Measurements from ENCODE around the gene RSPH3. TPM values are rescaled to one million over a fixed set of nuclear protein-coding genes. Genes with fewer than 3 reads are reported as not detected.
A peak's percentile ranks its signal among the peaks of the same experiment; 100 is the strongest.
"Not testable (repeated sequence)": the region's sequence is repeated elsewhere in the genome, so short reads cannot be mapped to it uniquely, and the experiment has no call there.

RSPH3 gene
- total RNA-seq, 4 donors from 2014 or later = 1.2 to 9.5 (median 6.1) TPM

GRCh38 chr6:159039885-159040258 lies 39.9 kb upstream of the RSPH3 start:
- no peak for DNase-seq
- intact Hi-C loops (cut with DNase I; ENCODE audit: low total_unique reads) = loop anchor here (10.0 kb wide), 1 partner anchor 65 kb away; no protein-coding TSS in a partner anchor
- H3K36me3 ChIP-seq = no peaks in the 10 kb centered on the region
- H3K4me1 ChIP-seq = no peaks in the 10 kb centered on the region
- H3K4me3 ChIP-seq = no peak overlapping the region
- H3K27ac ChIP-seq = peak overlapping the region; percentile 54 to 62
- TF ChIP-seq CTCF (IDR thresholded peaks at IDR 0.05) (no peak), POLR2A (IDR thresholded peaks at IDR 0.05) (no peak)
- no peaks in the 10 kb centered on the region for H3K9me3 ChIP-seq
- H3K27me3 ChIP-seq = no peaks in the 10 kb centered on the region

DNA sequence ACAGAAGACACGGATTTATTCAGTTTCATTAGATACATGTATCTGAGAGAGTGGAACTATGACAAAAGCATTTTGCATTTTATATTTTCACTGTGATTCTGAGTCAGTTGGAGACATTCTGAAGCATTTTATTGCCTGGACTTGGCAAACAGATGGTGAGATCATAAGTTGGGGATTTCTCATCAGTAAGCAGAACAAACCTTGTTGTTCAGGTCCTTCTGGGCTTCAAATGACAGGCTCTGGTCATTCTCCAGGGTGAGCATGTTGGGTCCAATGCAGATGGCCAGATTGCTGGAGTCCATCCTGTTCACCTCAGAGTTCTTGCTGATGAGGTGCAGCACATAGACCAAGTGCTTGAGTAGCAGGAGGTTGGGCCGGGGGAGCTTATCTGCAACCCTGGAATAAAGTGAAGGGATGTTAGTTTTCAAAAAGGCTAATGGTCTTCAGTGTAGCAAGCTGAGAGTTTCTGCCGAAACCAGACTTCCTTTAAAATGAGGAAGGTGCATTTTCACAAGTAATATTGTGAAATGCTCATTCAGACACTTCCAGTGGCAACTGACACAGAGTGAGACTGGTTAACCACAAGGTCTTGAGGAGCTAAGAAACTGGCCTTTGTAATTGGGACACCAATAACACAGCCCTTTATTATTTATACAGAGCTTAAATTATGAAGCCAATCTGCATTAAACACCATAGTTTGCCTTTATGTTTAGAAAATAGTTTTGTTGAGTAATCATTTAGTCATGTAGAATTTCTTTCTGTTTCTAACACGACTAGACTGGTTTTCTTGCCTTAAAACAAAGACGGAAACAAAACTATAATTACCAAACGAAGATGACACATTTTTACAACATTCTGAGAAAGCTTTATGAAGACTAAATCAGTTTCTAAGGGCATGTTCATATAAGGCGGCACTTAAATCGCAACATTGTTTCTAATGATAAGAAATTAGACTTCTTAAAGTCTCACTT lies 39.2 kb upstream of the RSPH3 start:
- H3K27ac ChIP-seq = peak overlapping the region; percentile 54 to 62
- H3K27me3 ChIP-seq = no peaks in the 10 kb centered on the region
- TF ChIP-seq POLR2A (IDR thresholded peaks at IDR 0.05) = no peak
- H3K4me1 ChIP-seq = no peaks in the 10 kb centered on the region
- no peaks in the 10 kb centered on the region for H3K9me3 ChIP-seq
- H3K36me3 ChIP-seq = no peaks in the 10 kb centered on the region
- intact Hi-C loops (cut with DNase I; ENCODE audit: low total_unique reads) = no loop called here
- no peak overlapping the region for H3K4me3 ChIP-seq
- DNase-seq = peak in 1 of 2 donors; percentile 29

GRCh38 chr6:159038318-159038717 lies 38.3 kb upstream of the RSPH3 start:
- intact Hi-C loops (cut with DNase I; ENCODE audit: low total_unique reads); H3K9me3 ChIP-seq; H3K27me3 ChIP-seq; H3K36me3 ChIP-seq; DNase-seq; H3K4me1 ChIP-seq; H3K4me3 ChIP-seq: not testable (repeated sequence)
- H3K27ac ChIP-seq = peak overlapping the region; percentile 54 to 62

- Histone ChIP-seq H3K27ac (peak overlapping the region; percentile 54 to 62), H3K9me3 (no peaks in the 10 kb centered on the region), H3K36me3 (no peaks in the 10 kb centered on the region), H3K4me1 (no peaks in the 10 kb centered on the region), H3K4me3 (no peak overlapping the region), H3K27me3 (no peaks in the 10 kb centered on the region)
- intact Hi-C loops (cut with DNase I; ENCODE audit: low total_unique reads) = no loop called here
- TF ChIP-seq CTCF (IDR thresholded peaks at IDR 0.05) (no peak), POLR2A (IDR thresholded peaks at IDR 0.05) (no peak)
- no peak for DNase-seq
Observed at GRCh38 chr6:159037756-159038290, 37.8 kb upstream of the RSPH3 start.

DNA sequence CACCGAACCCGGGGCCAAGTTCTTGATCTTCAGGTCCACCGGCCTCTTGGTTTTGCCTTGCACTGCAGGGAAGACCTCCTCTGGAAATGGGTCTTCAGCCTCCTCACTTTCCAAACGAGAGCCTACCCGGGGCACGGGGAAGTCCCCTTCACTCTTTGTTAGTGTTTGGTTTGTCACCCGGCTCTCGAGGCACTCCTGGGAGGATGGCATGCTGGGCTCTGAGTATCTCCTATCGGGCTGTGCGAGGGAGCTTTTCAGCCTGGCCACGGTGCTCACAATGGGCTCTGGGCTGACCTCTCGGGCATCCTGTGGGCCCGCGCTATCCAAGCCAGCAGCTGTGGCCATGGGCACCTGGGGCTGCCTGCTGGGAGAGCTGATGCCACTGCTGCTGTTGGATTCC lies 36.7 kb upstream of the RSPH3 start:
- TF ChIP-seq POLR2A (IDR thresholded peaks at IDR 0.05) = no peak
- no peak for TF ChIP-seq CTCF (IDR thresholded peaks at IDR 0.05)
- no peak overlapping the region for H3K4me3 ChIP-seq
- H3K36me3 ChIP-seq = no peaks in the 10 kb centered on the region
- no peaks in the 10 kb centered on the region for H3K9me3 ChIP-seq
- H3K4me1 ChIP-seq = no peaks in the 10 kb centered on the region
- no peaks in the 10 kb centered on the region for H3K27me3 ChIP-seq
- DNase-seq = no peak
- H3K27ac ChIP-seq = no peak overlapping the region
- intact Hi-C loops (cut with DNase I; ENCODE audit: low total_unique reads) = no loop called here

- TF ChIP-seq CTCF (IDR thresholded peaks at IDR 0.05) = no peak
- no peak for TF ChIP-seq POLR2A (IDR thresholded peaks at IDR 0.05)
- no peak for DNase-seq
Observed at GRCh38 chr6:159035891-159036290, 35.9 kb upstream of the RSPH3 start.

More at GRCh38 chr6:159035891-159036290, 35.9 kb upstream of the RSPH3 start:
- no peaks in the 10 kb centered on the region for H3K36me3 ChIP-seq
- no peak overlapping the region for H3K4me3 ChIP-seq
- intact Hi-C loops (cut with DNase I; ENCODE audit: low total_unique reads) = no loop called here
- H3K4me1 ChIP-seq = no peaks in the 10 kb centered on the region
- H3K27me3 ChIP-seq = no peaks in the 10 kb centered on the region
- H3K9me3 ChIP-seq = no peaks in the 10 kb centered on the region
- H3K27ac ChIP-seq = no peak overlapping the region

All from uterus (tissue), 4 donors.